Karpas-422 (cell line): ENCODE measurements around the gene ATXN1. TPM values are rescaled to one million over a fixed set of nuclear protein-coding genes. Genes with fewer than 3 reads are reported as not detected.
"Not testable (repeated sequence)": the region's sequence is repeated elsewhere in the genome, so short reads cannot be mapped to it uniquely, and the experiment has no call there.

ENCODE experiments used
- DNase-seq: peaks from one replicate; pipeline ENCODE4 v3.0.0-alpha.2; 2015
- H2AFZ ChIP-seq: fragments of 200-600 bp; sonication (generic); 2 replicates; pipeline ENCODE4 v1.6.1; 2014; ENCODE audit warnings: antibody characterized with exemption, low read length, mixed read lengths
- H3K27ac ChIP-seq: fragments of 200-600 bp; sonication (generic); 2 replicates; pipeline ENCODE4 v1.5.1; 2014; ENCODE audit warnings: mild to moderate bottlenecking, low read length, moderate library complexity
- H3K27me3 ChIP-seq: fragments of 200-600 bp; sonication (generic); 2 replicates; pipeline ENCODE4 v1.6.1; 2014; ENCODE audit warnings: low read length, mixed read lengths
- H3K36me3 ChIP-seq: fragments of 200-600 bp; sonication (generic); 2 replicates; pipeline ENCODE4 v1.6.1; 2014; ENCODE audit warnings: low read length, mixed read lengths; ENCODE audit not compliant: insufficient read depth
- H3K4me1 ChIP-seq: fragments of 200-600 bp; sonication (generic); 2 replicates; pipeline ENCODE4 v1.6.1; 2014; ENCODE audit warnings: mild to moderate bottlenecking, low read length, mixed read lengths
- H3K4me2 ChIP-seq: fragments of 200-600 bp; sonication (generic); 2 replicates; pipeline ENCODE4 v1.6.1; 2014; ENCODE audit warnings: low read length, low read depth, mild to moderate bottlenecking; ENCODE audit not compliant: poor library complexity, severe bottlenecking
- H3K4me3 ChIP-seq: fragments of 200-600 bp; sonication (generic); 2 replicates; pipeline ENCODE4 v1.5.1; 2014; ENCODE audit warnings: mild to moderate bottlenecking, antibody characterized with exemption, low read length, mixed read lengths
- H3K79me2 ChIP-seq: fragments of 200-600 bp; sonication (generic); 2 replicates; pipeline ENCODE4 v1.6.1; 2014; ENCODE audit warnings: mild to moderate bottlenecking, low read length, mixed read lengths
- H3K9ac ChIP-seq: fragments of 200-600 bp; sonication (generic); 2 replicates; pipeline ENCODE4 v1.6.0; 2014; ENCODE audit warnings: low read length
- H3K9me2 ChIP-seq: fragments of 200-600 bp; sonication (generic), shearing (Covaris generic); replicated peaks from 2 replicates; pipeline ENCODE4 v1.6.0; 2014; ENCODE audit warnings: mild to moderate bottlenecking, low read length, moderate library complexity; ENCODE audit not compliant: insufficient read depth
- H3K9me3 ChIP-seq: fragments of 300-700, 200-600 bp; sonication (generic); 2 replicates; pipeline ENCODE4 v1.6.1; 2014; ENCODE audit warnings: low read length, mixed read lengths
- H4K20me1 ChIP-seq: fragments of 200-600 bp; sonication (generic); 2 replicates; pipeline ENCODE4 v1.6.1; 2014; ENCODE audit warnings: mild to moderate bottlenecking, antibody characterized with exemption, low read length, low read depth; ENCODE audit not compliant: insufficient read depth
- total RNA-seq: library from RNA; depleted of rRNA; stranded (reverse); fragments of >200 nt; shearing (Covaris generic); gene quantifications from 2 replicates; pipeline ENCODE4 v1.2.3, GENCODE V29; 2014; ENCODE audit warnings: low replicate concordance

ATXN1 gene
- total RNA-seq, 1 experiment from 2014 or later = 0.37 TPM

GRCh38 chr6:16471222-16471909 lies 289.9 kb downstream of the ATXN1 start:
- no peaks in the 10 kb centered on the region for H4K20me1 ChIP-seq
- no peaks in the 10 kb centered on the region for H3K9me2 ChIP-seq
- H3K27me3 ChIP-seq = no peaks in the 10 kb centered on the region
- H3K4me1 ChIP-seq = peaks cover 49% of the 10 kb centered on the region
- no peak overlapping the region for H3K27ac ChIP-seq
- no peaks in the 10 kb centered on the region for H3K79me2 ChIP-seq
- H3K9ac ChIP-seq = no peak overlapping the region
- H3K36me3 ChIP-seq = no peaks in the 10 kb centered on the region
- H2AFZ ChIP-seq = no peak overlapping the region
- no peaks in the 10 kb centered on the region for H3K9me3 ChIP-seq
- H3K4me3 ChIP-seq = no peak overlapping the region
- H3K4me2 ChIP-seq = peak overlapping the region; percentile 57
- DNase-seq = peak; percentile 88

GRCh38 chr6:16470502-16471221 lies 290.6 kb downstream of the ATXN1 start:
- Histone ChIP-seq H3K4me3 (no peak overlapping the region), H3K27me3 (no peaks in the 10 kb centered on the region), H3K9me2 (no peaks in the 10 kb centered on the region), H3K9ac (no peak overlapping the region), H3K9me3 (no peaks in the 10 kb centered on the region), H3K4me2 (peak overlapping the region; percentile 57), H3K79me2 (no peaks in the 10 kb centered on the region), H3K27ac (no peak overlapping the region), H3K4me1 (peaks cover 49% of the 10 kb centered on the region), H3K36me3 (no peaks in the 10 kb centered on the region), H4K20me1 (no peaks in the 10 kb centered on the region), H2AFZ (no peak overlapping the region)
- DNase-seq = peak; percentile 47

GRCh38 chr6:16468991-16469615 lies 292.2 kb downstream of the ATXN1 start:
- Histone ChIP-seq H3K79me2 (no peaks in the 10 kb centered on the region), H3K36me3 (no peaks in the 10 kb centered on the region), H3K9me3 (no peaks in the 10 kb centered on the region), H3K4me2 (no peak overlapping the region), H3K4me1 (peaks cover 49% of the 10 kb centered on the region), H3K27me3 (no peaks in the 10 kb centered on the region), H3K27ac (no peak overlapping the region), H2AFZ (no peak overlapping the region), H3K4me3 (no peak overlapping the region), H4K20me1 (no peaks in the 10 kb centered on the region), H3K9me2 (no peaks in the 10 kb centered on the region), H3K9ac (no peak overlapping the region)
- DNase-seq = peak; percentile 61

- no peaks in the 10 kb centered on the region for H3K27me3 ChIP-seq
- no peaks in the 10 kb centered on the region for H3K9me3 ChIP-seq
Observed at GRCh38 chr6:16466800-16467553, 294.3 kb downstream of the ATXN1 start.

GRCh38 chr6:16464045-16464444 lies 297.2 kb downstream of the ATXN1 start:
- Histone ChIP-seq H3K79me2 (no peaks in the 10 kb centered on the region), H3K4me2 (no peak overlapping the region), H2AFZ (no peak overlapping the region), H3K36me3 (no peaks in the 10 kb centered on the region), H3K9me3 (no peaks in the 10 kb centered on the region), H4K20me1 (no peaks in the 10 kb centered on the region), H3K4me3 (no peak overlapping the region), H3K9ac (no peak overlapping the region), H3K27me3 (no peaks in the 10 kb centered on the region), H3K4me1 (peaks cover 4% of the 10 kb centered on the region), H3K9me2 (no peaks in the 10 kb centered on the region), H3K27ac (no peak overlapping the region)
- no peak for DNase-seq

More at GRCh38 chr6:16466800-16467553, 294.3 kb downstream of the ATXN1 start:
- no peak overlapping the region for H3K27ac ChIP-seq
- no peaks in the 10 kb centered on the region for H3K36me3 ChIP-seq
- H4K20me1 ChIP-seq = no peaks in the 10 kb centered on the region
- no peak overlapping the region for H3K9ac ChIP-seq
- H3K4me2 ChIP-seq = no peak overlapping the region
- no peaks in the 10 kb centered on the region for H3K9me2 ChIP-seq
- no peak for DNase-seq
- H2AFZ ChIP-seq = no peak overlapping the region
- H3K79me2 ChIP-seq = no peaks in the 10 kb centered on the region
- H3K4me1 ChIP-seq = peaks cover 32% of the 10 kb centered on the region
- no peak overlapping the region for H3K4me3 ChIP-seq

GRCh38 chr6:16463246-16463645 lies 298.0 kb downstream of the ATXN1 start:
- not testable (repeated sequence) for H3K9me2 ChIP-seq, H3K9ac ChIP-seq, H3K4me2 ChIP-seq, H3K27ac ChIP-seq, H2AFZ ChIP-seq, H3K79me2 ChIP-seq, H3K4me1 ChIP-seq, H3K9me3 ChIP-seq, DNase-seq, H4K20me1 ChIP-seq, H3K36me3 ChIP-seq, H3K27me3 ChIP-seq, H3K4me3 ChIP-seq

- DNase-seq = no peak
- H3K4me1 ChIP-seq = no peaks in the 10 kb centered on the region
Observed at GRCh38 chr6:16461491-16461890, 299.8 kb downstream of the ATXN1 start.

GRCh38 chr6:16459472-16459871 lies 301.8 kb downstream of the ATXN1 start:
- H3K4me3 ChIP-seq, H3K9me2 ChIP-seq, H3K27me3 ChIP-seq, H3K79me2 ChIP-seq, H3K9ac ChIP-seq, DNase-seq, H3K36me3 ChIP-seq, H2AFZ ChIP-seq, H3K4me1 ChIP-seq, H3K9me3 ChIP-seq, H3K27ac ChIP-seq, H4K20me1 ChIP-seq, H3K4me2 ChIP-seq: not testable (repeated sequence)

More at GRCh38 chr6:16461491-16461890, 299.8 kb downstream of the ATXN1 start:
- Histone ChIP-seq H3K27ac (no peak overlapping the region), H4K20me1 (no peaks in the 10 kb centered on the region), H3K79me2 (no peaks in the 10 kb centered on the region), H3K9me3 (no peaks in the 10 kb centered on the region), H3K36me3 (no peaks in the 10 kb centered on the region), H3K27me3 (no peaks in the 10 kb centered on the region), H3K4me2 (no peak overlapping the region), H2AFZ (no peak overlapping the region), H3K9me2 (no peaks in the 10 kb centered on the region), H3K4me3 (no peak overlapping the region), H3K9ac (no peak overlapping the region)
